Measurements from ENCODE around the gene STAT3.
"Not testable (repeated sequence)": the region's sequence is repeated elsewhere in the genome, so short reads cannot be mapped to it uniquely, and the experiment has no call there.

Gene STAT3

GRCh38 chr17:42363767-42364585, 24.3 kb downstream of the STAT3 start:
- Histone ChIP-seq H3K4me2 (ENCODE audit: low read length) (no peak overlapping the region), H3K79me2 (peaks cover 46% of the 10 kb centered on the region), H3K27ac (no peak overlapping the region), H3K36me3 (ENCODE audit: control insufficient read depth, insufficient read depth, low read length) (no peaks in the 10 kb centered on the region), H3K4me3 (ENCODE audit: low read depth, low read length) (no peak overlapping the region), H3K4me1 (no peaks in the 10 kb centered on the region), H3K9ac (no peak overlapping the region), H2AFZ (no peak overlapping the region), H3K27me3 (ENCODE audit: control insufficient read depth, insufficient read depth, low read length) (no peaks in the 10 kb centered on the region), H3K9me3 (ENCODE audit: control insufficient read depth, low read length) (no peaks in the 10 kb centered on the region)
- no peak for TF ChIP-seq CTCF (IDR thresholded peaks at IDR 0.05)

GRCh38 chr17:42363231-42363630, 25.0 kb downstream of the STAT3 start:
- no peak overlapping the region for H2AFZ ChIP-seq
- no peak overlapping the region for H3K27ac ChIP-seq
- TF ChIP-seq CTCF (IDR thresholded peaks at IDR 0.05): no peak
- no peak overlapping the region for H3K4me3 ChIP-seq (ENCODE audit: low read depth, low read length)
- H3K9ac ChIP-seq: no peak overlapping the region
- no peak overlapping the region for H3K4me2 ChIP-seq (ENCODE audit: low read length)
- H3K79me2 ChIP-seq: peaks cover 45% of the 10 kb centered on the region
- no peaks in the 10 kb centered on the region for H3K36me3 ChIP-seq (ENCODE audit: control insufficient read depth, insufficient read depth, low read length)
- H3K27me3 ChIP-seq (ENCODE audit: control insufficient read depth, insufficient read depth, low read length): no peaks in the 10 kb centered on the region
- H3K4me1 ChIP-seq: no peaks in the 10 kb centered on the region
- no peaks in the 10 kb centered on the region for H3K9me3 ChIP-seq (ENCODE audit: control insufficient read depth, low read length)

GRCh38 chr17:42362245-42362961, 25.8 kb downstream of the STAT3 start:
- no peak for TF ChIP-seq CTCF (IDR thresholded peaks at IDR 0.05)
- no peak overlapping the region for H3K27ac ChIP-seq
- H3K4me1 ChIP-seq: no peaks in the 10 kb centered on the region
- H3K4me2 ChIP-seq (ENCODE audit: low read length): no peak overlapping the region
- no peaks in the 10 kb centered on the region for H3K9me3 ChIP-seq (ENCODE audit: control insufficient read depth, low read length)
- no peaks in the 10 kb centered on the region for H3K27me3 ChIP-seq (ENCODE audit: control insufficient read depth, insufficient read depth, low read length)
- H3K9ac ChIP-seq: no peak overlapping the region
- H3K4me3 ChIP-seq (ENCODE audit: low read depth, low read length): no peak overlapping the region
- H2AFZ ChIP-seq: no peak overlapping the region
- H3K36me3 ChIP-seq (ENCODE audit: control insufficient read depth, insufficient read depth, low read length): no peaks in the 10 kb centered on the region
- H3K79me2 ChIP-seq: peaks cover 43% of the 10 kb centered on the region

GRCh38 chr17:42361781-42362186, 26.5 kb downstream of the STAT3 start:
- peaks cover 43% of the 10 kb centered on the region for H3K79me2 ChIP-seq
- H2AFZ ChIP-seq: no peak overlapping the region
- no peak overlapping the region for H3K27ac ChIP-seq
- no peaks in the 10 kb centered on the region for H3K27me3 ChIP-seq (ENCODE audit: control insufficient read depth, insufficient read depth, low read length)
- no peak for TF ChIP-seq CTCF (IDR thresholded peaks at IDR 0.05)
- no peaks in the 10 kb centered on the region for H3K36me3 ChIP-seq (ENCODE audit: control insufficient read depth, insufficient read depth, low read length)
- no peak overlapping the region for H3K4me3 ChIP-seq (ENCODE audit: low read depth, low read length)
- no peak overlapping the region for H3K4me2 ChIP-seq (ENCODE audit: low read length)
- H3K4me1 ChIP-seq: no peaks in the 10 kb centered on the region
- H3K9ac ChIP-seq: no peak overlapping the region
- no peaks in the 10 kb centered on the region for H3K9me3 ChIP-seq (ENCODE audit: control insufficient read depth, low read length)

GRCh38 chr17:42360388-42360787, 27.9 kb downstream of the STAT3 start:
- H3K27me3 ChIP-seq (ENCODE audit: control insufficient read depth, insufficient read depth, low read length); H3K27ac ChIP-seq; H2AFZ ChIP-seq; H3K4me1 ChIP-seq; H3K9ac ChIP-seq; H3K9me3 ChIP-seq (ENCODE audit: control insufficient read depth, low read length); H3K4me2 ChIP-seq (ENCODE audit: low read length); H3K4me3 ChIP-seq (ENCODE audit: low read depth, low read length); H3K36me3 ChIP-seq (ENCODE audit: control insufficient read depth, insufficient read depth, low read length): not testable (repeated sequence)
- H3K79me2 ChIP-seq: peaks cover 39% of the 10 kb centered on the region

Measured in parathyroid adenoma (tissue), 2 donors.